ENCODE results near the gene CHST11. TPM values are rescaled to one million over a fixed set of nuclear protein-coding genes. Genes with fewer than 3 reads are reported as not detected.

CHST11 gene
- total and polyA plus RNA-seq, 9 of the 15 experiments (the other 6 are each of a cell fraction or from before 2014, with no cell fraction given), result 2.3 to 38.7 (median 15.0) TPM

- TF ChIP-seq RREB1 (CRISPR knock-in tag; IDR thresholded peaks at IDR 0.05) (no peak), NR2C2 (CRISPR knock-in tag; IDR thresholded peaks at IDR 0.05) (no peak), NR2C2 (tag; IDR thresholded peaks at IDR 0.05) (no peak), MLLT1 (IDR thresholded peaks at IDR 0.05) (no peak), BMI1 (IDR thresholded peaks at IDR 0.05; ENCODE audit: low read length) (no peak), ZNF551 (CRISPR knock-in tag; IDR thresholded peaks at IDR 0.05) (no peak), ZNF121 (CRISPR knock-in tag; conservative IDR thresholded peaks at IDR 0.05) (no peak), ZNF224 (CRISPR knock-in tag; IDR thresholded peaks at IDR 0.05) (no peak), SREBF1 (IDR thresholded peaks at IDR 0.05; ENCODE audit: borderline replicate concordance, low read depth, low read length) (no peak), E2F8 (IDR thresholded peaks at IDR 0.05; ENCODE audit: low read depth, partially characterized antibody) (no peak), MCM5 (IDR thresholded peaks at IDR 0.05; ENCODE audit: low read depth) (no peak), HNRNPK (IDR thresholded peaks at IDR 0.05; ENCODE audit: low read depth, low read length, poor library complexity, severe bottlenecking) (no peak), SRSF9 (IDR thresholded peaks at IDR 0.05; ENCODE audit: borderline replicate concordance, low read depth, low read length) (no peak), ZNF408 (CRISPR knock-in tag; IDR thresholded peaks at IDR 0.05; ENCODE audit: low read depth) (no peak), ZNF232 (CRISPR knock-in tag; IDR thresholded peaks at IDR 0.05) (no peak), SMARCE1 (IDR thresholded peaks at IDR 0.05) (peak; percentile 88), CREB3L1 (IDR thresholded peaks at IDR 0.05; ENCODE audit: borderline replicate concordance, low read depth) (no peak), RBM39 (optimal IDR thresholded peaks at IDR 0.05; ENCODE audit: low read depth, low read length) (no peak)
Measured at GRCh38 chr12:104480012-104480411, 23.3 kb downstream of the CHST11 start (continued).
